Mucosa of descending colon (tissue), 3 donors: ENCODE data around the gene SLCO4C1. TPM values are rescaled to one million over a fixed set of nuclear protein-coding genes. Genes with fewer than 3 reads are reported as not detected.

Experiments
- ATAC-seq: fragments of 200-7000 bp; cut with Tn5 transposase; one replicate; pipeline ENCODE4 v1.9.1; 2020; ENCODE audit warnings: mild to moderate bottlenecking, moderate library complexity
- DNase-seq, 3 donors: peaks; one replicate each; pipeline ENCODE4 v3.0.0-alpha.2; 2020
- H3K36me3 ChIP-seq: fragments of 200-600 bp; one replicate; pipeline ENCODE4 v1.8.0; 2021; ENCODE audit warnings: low read depth, mild to moderate bottlenecking
- H3K4me1 ChIP-seq: fragments of 200-600 bp; one replicate; pipeline ENCODE4 v1.8.0; 2021; ENCODE audit warnings: low read depth, mild to moderate bottlenecking
- H3K4me3 ChIP-seq: fragments of 200-600 bp; one replicate; pipeline ENCODE4 v1.8.0; 2021; ENCODE audit warnings: mild to moderate bottlenecking
- H3K9me3 ChIP-seq: fragments of 200-600 bp; one replicate; pipeline ENCODE4 v1.8.0; 2021; ENCODE audit warnings: mild to moderate bottlenecking
- intact Hi-C, 2 donors: fragments of 100-400 bp; cut with DNase I in 1 of 2; cut with micrococcal nuclease in 1 of 2; formaldehyde crosslinking; loops; one replicate each; pipeline versions ENCODE4 v1.11.0 to v1.11.1; 2022; cut with DNase I, micrococcal nuclease
- total RNA-seq, 3 donors: library from RNA; stranded (reverse); fragmentation: NEBNext Ultra II Directional in 2 of 3; extraction: Animal tissue kit (Norgen Biotek cat#: 25700) in 2 of 3; gene quantifications; one replicate each; pipeline versions ENCODE4 v1.2.1 to v1.2.4, GENCODE V29; 2021 to 2023
- TF ChIP-seq, protein P1 (sequence below): fragments of 200-600 bp; IDR thresholded peaks from one replicate; pipeline ENCODE4 v1.8.0; 2022; ENCODE audit warnings: antibody characterized with exemption, mild to moderate bottlenecking
- donor health status: DM: no; HTN: no; CAD: no; lungs with moderate emphysema.
- donor health status: DM: no; HTN: no; CAD: no.
- donor health status: DM: no; HTN: yes; CAD: no.

Gene SLCO4C1
- total RNA-seq, 3 donors from 2014 or later = 2.5 to 3.6 (median 2.6) TPM

- intact Hi-C loops = no loop called here
- ATAC-seq = no peak
- no peaks in the 10 kb centered on the region for H3K4me1 ChIP-seq
Measured at GRCh38 chr5:102286476-102286875, 9.6 kb downstream of the SLCO4C1 start.

DNA sequence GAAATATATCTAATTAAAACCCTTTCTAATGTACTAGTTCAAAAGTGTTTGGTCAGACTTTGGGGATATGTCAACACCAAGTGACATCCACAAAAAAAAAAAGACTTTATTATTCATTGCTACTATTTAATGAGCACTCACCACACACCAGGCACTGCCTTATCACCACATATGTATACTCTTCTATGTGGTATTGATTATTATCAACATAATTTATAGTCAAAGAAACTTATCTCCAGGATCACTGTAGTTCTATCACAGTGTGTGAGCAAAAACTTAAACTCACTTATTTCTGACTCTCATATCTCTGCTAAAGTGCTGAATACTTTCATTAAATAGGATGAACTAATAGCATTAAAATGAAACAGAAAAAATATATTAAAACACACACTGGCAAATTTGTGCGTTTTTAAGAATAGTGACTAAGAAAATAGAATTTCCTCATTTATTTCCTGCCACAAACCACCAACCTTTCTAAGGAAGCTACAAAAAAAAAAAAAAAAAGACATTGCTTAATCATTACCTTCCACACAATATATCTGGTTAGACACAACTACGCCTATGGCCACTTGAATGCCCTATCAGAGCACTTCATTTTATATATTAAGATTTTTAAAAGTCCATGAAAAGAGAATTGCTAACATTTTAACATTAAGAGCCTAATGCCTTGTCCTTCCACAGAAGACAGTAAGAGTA is 12.8 kb downstream of the SLCO4C1 start:
- no peaks in the 10 kb centered on the region for H3K9me3 ChIP-seq
- intact Hi-C loops = no loop called here
- no peak overlapping the region for H3K4me3 ChIP-seq
- no peaks in the 10 kb centered on the region for H3K4me1 ChIP-seq
- DNase-seq (no peak), ATAC-seq (no peak)
- no peaks in the 10 kb centered on the region for H3K36me3 ChIP-seq
- TF ChIP-seq, protein P1, sequence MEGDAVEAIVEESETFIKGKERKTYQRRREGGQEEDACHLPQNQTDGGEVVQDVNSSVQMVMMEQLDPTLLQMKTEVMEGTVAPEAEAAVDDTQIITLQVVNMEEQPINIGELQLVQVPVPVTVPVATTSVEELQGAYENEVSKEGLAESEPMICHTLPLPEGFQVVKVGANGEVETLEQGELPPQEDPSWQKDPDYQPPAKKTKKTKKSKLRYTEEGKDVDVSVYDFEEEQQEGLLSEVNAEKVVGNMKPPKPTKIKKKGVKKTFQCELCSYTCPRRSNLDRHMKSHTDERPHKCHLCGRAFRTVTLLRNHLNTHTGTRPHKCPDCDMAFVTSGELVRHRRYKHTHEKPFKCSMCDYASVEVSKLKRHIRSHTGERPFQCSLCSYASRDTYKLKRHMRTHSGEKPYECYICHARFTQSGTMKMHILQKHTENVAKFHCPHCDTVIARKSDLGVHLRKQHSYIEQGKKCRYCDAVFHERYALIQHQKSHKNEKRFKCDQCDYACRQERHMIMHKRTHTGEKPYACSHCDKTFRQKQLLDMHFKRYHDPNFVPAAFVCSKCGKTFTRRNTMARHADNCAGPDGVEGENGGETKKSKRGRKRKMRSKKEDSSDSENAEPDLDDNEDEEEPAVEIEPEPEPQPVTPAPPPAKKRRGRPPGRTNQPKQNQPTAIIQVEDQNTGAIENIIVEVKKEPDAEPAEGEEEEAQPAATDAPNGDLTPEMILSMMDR = no peak

More at GRCh38 chr5:102286476-102286875, 9.6 kb downstream of the SLCO4C1 start:
- TF ChIP-seq, protein P1 = no peak
- no peak overlapping the region for H3K4me3 ChIP-seq
- no peaks in the 10 kb centered on the region for H3K9me3 ChIP-seq
- DNase-seq = no peak
- no peaks in the 10 kb centered on the region for H3K36me3 ChIP-seq

DNA sequence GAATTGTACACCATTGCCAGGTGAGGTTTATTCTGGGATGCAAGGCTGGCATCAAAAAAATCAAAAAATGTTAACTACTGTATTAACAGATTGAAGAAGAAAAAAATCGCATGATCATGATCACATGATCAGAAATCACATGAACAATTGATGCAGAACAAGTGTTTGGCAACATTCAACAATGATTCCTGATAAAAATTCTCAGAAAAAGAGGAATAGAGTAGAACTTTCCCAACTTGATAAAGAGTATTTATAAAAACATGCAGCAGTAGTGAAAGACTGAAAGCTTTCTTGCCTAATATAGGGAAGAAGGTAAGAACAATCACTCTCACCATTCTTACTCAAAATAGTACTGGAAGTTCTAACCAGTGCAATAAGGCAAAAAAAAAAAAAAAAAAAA is 16.4 kb downstream of the SLCO4C1 start:
- Histone ChIP-seq H3K9me3 (no peaks in the 10 kb centered on the region), H3K4me1 (no peaks in the 10 kb centered on the region), H3K4me3 (no peak overlapping the region), H3K36me3 (no peaks in the 10 kb centered on the region)
- ATAC-seq = no peak
- DNase-seq = no peak
- TF ChIP-seq, protein P1 = no peak
- intact Hi-C loops = no loop called here

DNA sequence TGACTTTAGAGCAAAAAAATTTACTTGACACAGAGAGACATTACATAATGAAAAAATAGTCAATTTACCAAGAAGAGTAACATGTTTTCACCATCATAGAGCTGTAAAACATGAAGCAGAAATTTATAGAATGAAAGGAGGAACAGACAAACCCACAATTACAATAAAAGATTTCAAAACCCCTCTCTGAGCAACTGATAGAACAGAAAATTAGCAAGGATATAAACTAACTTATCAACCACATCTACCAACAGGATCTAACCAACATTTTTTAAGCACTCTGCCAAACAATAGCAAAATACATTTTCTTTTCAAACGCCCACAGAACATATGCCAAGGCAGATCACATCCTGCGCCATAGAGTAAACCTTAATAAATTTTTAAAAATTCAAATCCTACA is 17.9 kb downstream of the SLCO4C1 start:
- TF ChIP-seq, protein P1 = no peak
- Histone ChIP-seq H3K9me3 (no peaks in the 10 kb centered on the region), H3K4me1 (no peaks in the 10 kb centered on the region), H3K4me3 (no peak overlapping the region), H3K36me3 (no peaks in the 10 kb centered on the region)
- DNase-seq (no peak), ATAC-seq (no peak)
- intact Hi-C loops = no loop called here

DNA sequence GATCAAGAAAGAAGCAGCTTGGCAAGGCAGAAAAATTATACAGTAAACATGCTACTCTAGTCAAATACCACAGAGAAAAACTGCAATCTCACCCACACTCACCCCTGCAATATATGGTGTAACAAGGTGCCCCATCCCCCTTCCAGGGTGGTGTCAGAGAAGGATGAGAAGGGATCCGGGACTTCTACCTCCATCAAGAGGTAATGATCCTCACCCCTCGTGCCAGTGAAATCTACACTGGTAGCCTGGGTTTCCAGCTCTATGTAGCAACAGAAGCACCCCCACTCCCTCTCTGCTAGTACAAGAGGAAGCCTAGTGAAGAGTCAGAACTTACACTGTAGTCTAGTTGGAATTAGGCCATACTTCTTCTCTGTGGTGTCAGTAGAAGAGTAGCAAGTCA is 18.9 kb downstream of the SLCO4C1 start:
- TF ChIP-seq, protein P1 = no peak
- Histone ChIP-seq H3K36me3 (no peaks in the 10 kb centered on the region), H3K4me1 (no peaks in the 10 kb centered on the region), H3K9me3 (no peaks in the 10 kb centered on the region), H3K4me3 (no peak overlapping the region)
- ATAC-seq (no peak), DNase-seq (no peak)
- intact Hi-C loops = no loop called here

DNA sequence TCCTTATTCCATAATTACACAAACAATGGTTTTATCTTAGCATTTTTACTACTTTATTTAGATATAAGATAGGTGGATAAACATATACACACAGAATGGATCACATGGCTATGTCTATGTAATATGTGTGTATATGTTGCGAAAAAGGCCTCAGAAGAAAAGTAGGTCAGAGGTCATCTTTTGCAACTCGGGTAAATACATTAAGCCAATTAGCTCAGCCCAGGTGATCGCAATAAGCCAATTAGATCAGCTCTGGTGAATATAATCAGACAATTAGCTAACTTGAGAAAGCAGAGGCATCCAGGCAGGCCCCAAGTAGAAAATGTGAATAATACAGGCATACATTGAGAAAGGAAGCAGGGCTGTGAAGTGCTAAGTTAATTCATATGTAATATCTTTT is 24.3 kb downstream of the SLCO4C1 start:
- intact Hi-C loops = no loop called here
- no peak overlapping the region for H3K4me3 ChIP-seq
- no peaks in the 10 kb centered on the region for H3K9me3 ChIP-seq
- no peaks in the 10 kb centered on the region for H3K4me1 ChIP-seq
- TF ChIP-seq, protein P1 = no peak
- ATAC-seq (no peak), DNase-seq (no peak)
- no peaks in the 10 kb centered on the region for H3K36me3 ChIP-seq
